NCI-H1417 treated with DMSO at 0.1 percent for 48 hours (cell line): ENCODE measurements around the gene CUZD1.
"Not testable (repeated sequence)": the region's sequence is repeated elsewhere in the genome, so short reads cannot be mapped to it uniquely, and the experiment has no call there.

Source experiments
- DNase-seq: peaks from one replicate; lab custom pipeline; 2025; lab: John Stamatoyannopoulos, UW

The CUZD1 gene

GRCh38 chr10:122845783-122846332 lies at the start of gene CUZD1:
Gene CUZD1, minus strand, starts transcription at chr10:122845857. Its CDS starts 14 bp downstream, at chr10:122845843.
- no peak for DNase-seq

DNA sequence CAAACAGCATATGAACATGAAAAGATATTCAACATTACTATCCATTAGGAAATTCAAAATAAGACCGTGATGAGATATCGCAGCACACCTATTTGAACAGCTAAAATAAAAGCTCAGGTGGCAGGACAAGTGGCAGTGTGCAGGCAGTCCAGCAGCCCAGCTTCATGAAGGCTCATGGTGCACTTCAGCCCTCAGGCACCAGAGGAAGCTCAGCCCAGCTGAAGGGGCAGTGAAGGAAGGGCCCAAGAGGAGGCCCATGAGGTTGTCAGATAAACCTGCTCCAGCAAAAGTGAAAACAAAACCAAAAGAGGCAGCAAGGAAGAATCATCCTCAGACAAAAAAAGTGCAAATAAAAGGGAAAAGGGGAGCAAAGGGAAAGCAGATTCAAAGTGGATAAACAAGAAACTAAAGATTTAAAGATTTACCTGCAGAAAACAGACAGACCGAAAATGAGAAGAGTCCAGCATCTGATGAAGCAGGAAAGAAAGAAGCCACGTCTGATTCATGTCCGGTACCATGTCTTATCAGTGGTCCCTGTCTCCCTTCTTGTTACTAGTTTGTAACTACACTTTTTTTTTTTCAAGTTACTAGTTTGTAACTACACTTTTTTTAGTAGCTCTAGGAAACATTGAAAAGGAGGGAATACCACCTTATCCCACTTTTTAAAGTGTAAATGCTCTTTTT lies 48.7 kb upstream of the CUZD1 start:
- DNase-seq = no peak

DNA sequence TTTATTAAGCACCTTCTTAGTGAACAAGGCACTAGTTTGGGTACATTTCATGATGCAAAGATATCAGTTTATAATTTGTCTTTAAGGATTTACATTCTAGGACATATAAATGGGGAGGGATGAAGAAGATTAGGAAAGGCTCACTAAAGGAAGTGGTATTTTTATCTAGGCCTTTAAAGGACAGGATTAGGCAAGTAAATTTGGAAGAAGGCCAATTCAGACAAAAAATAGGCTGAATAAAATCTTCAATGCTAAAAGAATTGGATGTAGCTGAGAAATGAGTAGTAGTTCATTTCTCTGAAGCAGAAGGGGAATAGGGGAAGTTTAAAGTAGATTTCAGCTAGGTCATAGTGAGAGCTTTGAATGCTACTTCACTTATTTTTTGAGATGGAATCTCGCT lies 38.5 kb upstream of the CUZD1 start:
- no peak for DNase-seq

GRCh38 chr10:122882766-122883165 lies 37.1 kb upstream of the CUZD1 start:
- no peak for DNase-seq

GRCh38 chr10:122879339-122880273 lies 33.9 kb upstream of the CUZD1 start, which contains the start of gene FAM24B:
Gene FAM24B, minus strand, starts transcription at chr10:122879581. Its CDS starts 29,066 bp downstream, at chr10:122850515.
- peak; percentile 80 for DNase-seq

GRCh38 chr10:122878799-122879338 lies 33.2 kb upstream of the CUZD1 start:
- peak; percentile 13 for DNase-seq

GRCh38 chr10:122877264-122877663 lies 31.6 kb upstream of the CUZD1 start:
- DNase-seq = no peak

- DNase-seq = no peak
Measured at GRCh38 chr10:122876467-122876855, 30.8 kb upstream of the CUZD1 start.

GRCh38 chr10:122875843-122876466 lies 30.3 kb upstream of the CUZD1 start:
- DNase-seq = no peak

GRCh38 chr10:122871947-122872346 lies 26.3 kb upstream of the CUZD1 start:
- not testable (repeated sequence) for DNase-seq

DNA sequence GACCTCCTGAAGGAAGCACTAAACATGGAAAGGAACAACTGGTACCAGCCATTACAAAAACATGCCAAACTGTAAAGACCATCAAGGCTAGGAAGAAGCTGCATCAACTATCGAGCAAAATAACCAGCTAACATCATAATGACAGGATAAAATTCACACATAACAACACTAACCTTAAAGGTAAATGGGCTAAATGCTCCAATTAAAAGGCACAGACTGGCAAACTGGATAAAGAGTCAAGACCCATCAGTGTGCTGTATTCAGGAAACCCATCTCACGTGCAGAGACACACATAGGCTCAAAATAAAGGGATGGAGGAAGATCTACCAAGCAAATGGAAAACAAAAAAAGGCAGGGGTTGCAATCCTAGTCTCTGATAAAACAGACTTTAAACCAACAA lies 23.1 kb upstream of the CUZD1 start:
- not testable (repeated sequence) for DNase-seq

DNA sequence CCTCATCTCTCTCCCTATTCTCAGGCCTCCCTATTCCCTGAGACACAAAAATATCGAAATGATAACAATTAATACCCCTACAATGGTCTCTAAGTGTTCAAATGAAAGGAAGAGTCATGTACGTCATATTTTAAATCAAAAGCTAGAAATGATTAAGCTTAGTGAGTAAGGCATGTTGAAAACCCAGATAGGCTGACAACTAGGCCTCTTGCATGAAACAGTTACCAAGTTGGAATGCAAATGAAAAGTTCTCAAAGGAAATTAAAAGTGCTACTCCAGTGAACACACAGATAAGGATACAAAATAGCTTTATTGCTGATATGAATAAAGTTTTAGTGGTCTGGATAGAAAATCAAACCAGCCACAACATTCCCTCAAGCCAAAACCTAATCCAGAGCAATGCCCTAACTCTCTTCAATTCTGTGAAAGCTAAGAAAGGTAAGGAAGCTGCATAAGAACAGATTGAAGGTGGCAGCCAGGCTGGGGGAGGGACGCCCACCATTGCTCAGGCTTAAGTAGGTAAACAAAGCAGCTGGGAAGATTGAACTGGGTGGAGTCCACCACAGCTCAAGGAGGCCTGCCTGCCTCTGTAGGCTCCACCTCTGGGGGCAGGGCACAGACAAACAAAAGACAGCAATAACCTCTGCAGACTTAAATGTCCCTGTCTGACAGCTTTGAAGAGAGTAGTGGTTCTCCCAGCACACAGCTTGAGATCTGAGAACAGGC lies 21.3 kb upstream of the CUZD1 start:
- DNase-seq = not testable (repeated sequence)

DNA sequence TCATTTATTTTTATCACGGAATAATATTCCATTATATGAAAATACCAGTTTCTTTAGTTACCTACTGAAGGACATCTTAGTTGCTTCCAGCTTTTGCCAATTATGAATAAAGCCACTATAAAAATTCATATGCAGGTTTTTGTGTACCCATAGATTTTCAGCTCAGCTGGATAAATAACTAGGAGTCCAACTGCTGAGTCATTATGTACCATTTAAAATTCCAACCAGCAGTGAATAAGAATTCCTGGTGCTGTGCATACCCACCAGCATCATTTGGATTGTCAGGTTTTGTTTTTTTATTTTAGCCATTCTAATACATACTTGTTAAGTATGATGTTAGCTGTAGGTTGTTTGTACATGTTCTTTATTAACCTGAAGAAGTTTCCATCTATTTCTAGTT lies 19.2 kb upstream of the CUZD1 start:
- DNase-seq = no peak

- DNase-seq = no peak
Measured at GRCh38 chr10:122864194-122864592, 18.5 kb upstream of the CUZD1 start.

DNA sequence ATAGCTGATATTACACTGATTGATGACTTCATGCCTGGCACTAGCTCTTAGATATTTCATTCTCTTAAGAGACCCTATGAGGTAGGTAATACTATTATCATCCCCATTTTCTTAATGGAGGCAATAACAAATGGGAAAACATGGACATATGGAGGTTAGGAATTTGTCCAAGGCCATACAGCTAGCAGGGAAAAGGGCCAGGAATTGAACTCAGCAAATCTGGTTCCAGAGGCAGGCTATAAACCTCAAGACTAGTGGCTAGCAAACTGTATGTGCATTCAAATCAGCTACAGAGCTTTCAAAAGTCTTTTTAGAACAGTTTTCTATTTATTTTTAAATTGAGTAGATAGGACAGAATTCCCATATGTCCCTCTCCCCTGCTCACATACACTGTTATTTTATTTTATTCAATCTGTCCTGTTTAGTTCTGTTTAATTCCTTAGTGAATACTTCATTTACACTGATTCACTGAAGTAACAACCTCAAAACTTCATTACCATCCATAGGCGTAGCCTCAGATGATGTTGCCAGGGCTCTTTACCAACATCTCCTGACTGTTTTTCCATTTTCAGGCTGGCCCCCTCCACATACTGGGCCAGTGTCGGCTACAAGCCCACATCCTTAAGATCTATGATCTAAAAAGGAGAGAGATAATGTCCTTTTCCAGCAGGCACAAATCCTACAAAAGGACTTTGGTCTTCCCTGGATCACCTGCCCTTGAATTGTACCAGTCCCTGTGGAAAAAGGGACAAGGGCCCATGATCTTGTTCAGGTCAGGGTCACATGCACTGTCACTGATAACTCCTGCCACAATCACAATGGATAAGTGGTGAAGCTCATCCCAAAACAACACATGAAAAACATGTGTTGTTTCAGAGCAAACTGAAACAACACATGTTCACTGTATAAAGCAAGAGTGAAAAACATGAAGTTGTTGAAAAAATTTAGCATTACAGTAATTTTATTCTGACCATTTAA lies 17.8 kb upstream of the CUZD1 start:
- DNase-seq = no peak

- DNase-seq = no peak
Measured at GRCh38 chr10:122861711-122862161, 16.1 kb upstream of the CUZD1 start.

DNA sequence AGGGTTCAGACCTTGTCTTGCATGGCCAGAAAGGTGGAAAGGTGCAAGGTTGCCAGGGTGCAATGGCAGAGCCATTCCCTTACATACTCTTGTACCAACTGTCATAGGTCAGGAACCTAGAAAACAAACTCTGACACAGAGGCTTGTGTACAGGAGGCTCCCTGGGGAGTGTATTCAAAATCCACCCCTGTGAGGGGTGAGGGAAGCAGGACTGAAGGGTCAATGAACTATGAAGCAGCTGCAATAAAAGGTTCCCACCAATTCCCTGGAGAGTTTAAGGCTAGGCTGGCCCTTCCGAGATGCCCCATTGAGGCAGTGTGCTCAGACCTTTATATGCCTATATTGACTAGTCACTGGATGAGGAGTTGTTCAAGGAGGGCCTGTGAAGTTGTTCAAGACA lies 13.9 kb upstream of the CUZD1 start:
- no peak for DNase-seq

DNA sequence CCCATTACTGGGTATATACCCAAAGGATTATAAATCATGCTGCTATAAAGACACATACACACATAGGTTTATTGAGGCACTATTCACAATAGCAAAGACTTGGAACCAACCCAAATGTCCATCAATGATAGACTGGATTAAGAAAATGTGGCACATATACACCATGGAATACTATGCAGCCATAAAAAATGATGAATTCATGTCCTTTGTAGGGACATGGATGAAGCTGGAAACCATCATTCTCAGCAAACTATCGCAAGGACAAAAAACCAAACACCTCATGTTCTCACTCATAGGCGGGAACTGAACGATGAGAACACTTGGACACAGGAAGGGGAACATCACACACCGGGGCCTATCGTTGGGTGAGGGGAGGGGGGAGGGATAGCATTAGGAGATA lies 12.4 kb upstream of the CUZD1 start:
- DNase-seq = not testable (repeated sequence)

- DNase-seq = no peak
Measured at GRCh38 chr10:122856902-122857301, 11.2 kb upstream of the CUZD1 start.

GRCh38 chr10:122855745-122856144 lies 10.1 kb upstream of the CUZD1 start:
- DNase-seq = no peak
